ENCODE measurements around the gene SLC6A5.

DNA sequence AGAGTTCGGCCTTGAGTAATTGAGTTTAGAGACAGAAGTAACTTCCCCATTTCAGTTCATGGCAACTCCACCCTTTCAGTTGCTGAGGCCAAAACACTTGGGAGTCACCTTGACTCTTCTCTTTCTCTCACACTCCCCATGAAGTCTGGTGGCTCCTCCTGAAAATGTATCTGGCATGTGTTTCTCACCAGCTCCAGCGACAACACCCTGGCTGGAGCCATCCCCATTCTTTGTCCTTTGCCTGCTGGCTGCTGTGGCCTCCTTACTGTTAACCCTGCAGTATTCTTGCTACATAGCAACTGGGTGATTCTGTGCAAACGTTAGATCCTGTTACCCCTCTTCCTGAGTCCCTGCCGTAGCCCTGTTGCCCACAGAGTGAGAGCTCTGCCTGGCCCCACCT lies 23.8 kb downstream of the SLC6A5 start:
- TF ChIP-seq, protein P1, sequence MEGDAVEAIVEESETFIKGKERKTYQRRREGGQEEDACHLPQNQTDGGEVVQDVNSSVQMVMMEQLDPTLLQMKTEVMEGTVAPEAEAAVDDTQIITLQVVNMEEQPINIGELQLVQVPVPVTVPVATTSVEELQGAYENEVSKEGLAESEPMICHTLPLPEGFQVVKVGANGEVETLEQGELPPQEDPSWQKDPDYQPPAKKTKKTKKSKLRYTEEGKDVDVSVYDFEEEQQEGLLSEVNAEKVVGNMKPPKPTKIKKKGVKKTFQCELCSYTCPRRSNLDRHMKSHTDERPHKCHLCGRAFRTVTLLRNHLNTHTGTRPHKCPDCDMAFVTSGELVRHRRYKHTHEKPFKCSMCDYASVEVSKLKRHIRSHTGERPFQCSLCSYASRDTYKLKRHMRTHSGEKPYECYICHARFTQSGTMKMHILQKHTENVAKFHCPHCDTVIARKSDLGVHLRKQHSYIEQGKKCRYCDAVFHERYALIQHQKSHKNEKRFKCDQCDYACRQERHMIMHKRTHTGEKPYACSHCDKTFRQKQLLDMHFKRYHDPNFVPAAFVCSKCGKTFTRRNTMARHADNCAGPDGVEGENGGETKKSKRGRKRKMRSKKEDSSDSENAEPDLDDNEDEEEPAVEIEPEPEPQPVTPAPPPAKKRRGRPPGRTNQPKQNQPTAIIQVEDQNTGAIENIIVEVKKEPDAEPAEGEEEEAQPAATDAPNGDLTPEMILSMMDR (IDR thresholded peaks at IDR 0.05) = no peak
- TF ChIP-seq POLR2A (IDR thresholded peaks at IDR 0.05) = no peak

All from vagina (tissue), 2 donors.